Stimulated activated memory B cell treated with anti-CD40 and anti-IgM and Interleukin-4, amounts not matched to agents 10 μg/mL and 1 μg/mL and 100 μg/mL, for 72 hours (primary cell): ENCODE measurements around the gene MCM3AP.
"Not testable (repeated sequence)": the region's sequence is repeated elsewhere in the genome, so short reads cannot be mapped to it uniquely, and the experiment has no call there.

Experiments
- ATAC-seq: fragments of 150-1000 bp; cut with Tn5 transposase; 2 replicates; pipeline ENCODE4 v1.10.0; 2021
- H3K27ac Mint-ChIP-seq: one replicate; pipeline ENCODE4 v1.8.0; 2022; ENCODE audit warnings: mild to moderate bottlenecking, mixed read lengths
- H3K27me3 Mint-ChIP-seq: one replicate; pipeline ENCODE4 v1.8.0; 2022; ENCODE audit warnings: mixed read lengths
- H3K36me3 Mint-ChIP-seq: one replicate; pipeline ENCODE4 v1.8.0; 2022; ENCODE audit warnings: mixed read lengths
- H3K4me1 Mint-ChIP-seq: one replicate; pipeline ENCODE4 v1.8.0; 2022; ENCODE audit warnings: mixed read lengths
- H3K4me3 Mint-ChIP-seq: one replicate; pipeline ENCODE4 v1.8.0; 2022; ENCODE audit warnings: mild to moderate bottlenecking, moderate library complexity, mixed read lengths
- H3K9me3 Mint-ChIP-seq: one replicate; pipeline ENCODE4 v1.8.0; 2022; ENCODE audit warnings: mixed read lengths

The MCM3AP gene

DNA sequence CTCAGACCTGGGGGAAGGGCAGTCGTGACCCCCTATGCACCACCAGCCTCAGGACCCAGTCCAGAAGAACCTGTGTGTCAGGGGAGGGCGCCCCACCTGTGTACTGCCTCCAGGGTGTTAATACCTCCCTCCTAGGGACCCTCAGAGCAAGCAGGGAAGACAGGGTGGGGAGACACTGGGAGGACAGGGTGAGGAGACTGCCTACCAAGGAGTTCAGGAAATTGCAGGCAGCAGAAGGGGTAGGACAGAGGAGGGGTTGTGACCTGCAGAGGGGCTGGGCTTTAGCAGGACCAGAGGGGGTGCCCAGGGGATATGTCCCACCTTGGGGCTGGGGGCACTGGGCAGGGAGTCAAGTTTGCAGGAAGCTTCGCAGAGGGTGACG is 33.0 kb upstream of the MCM3AP start:
- Mint-ChIP-seq H3K27ac (no peak overlapping the region), H3K36me3 (no peaks in the 10 kb centered on the region), H3K4me1 (peaks cover 20% of the 10 kb centered on the region), H3K27me3 (no peaks in the 10 kb centered on the region), H3K4me3 (no peak overlapping the region), H3K9me3 (no peaks in the 10 kb centered on the region)
- no peak for ATAC-seq

DNA sequence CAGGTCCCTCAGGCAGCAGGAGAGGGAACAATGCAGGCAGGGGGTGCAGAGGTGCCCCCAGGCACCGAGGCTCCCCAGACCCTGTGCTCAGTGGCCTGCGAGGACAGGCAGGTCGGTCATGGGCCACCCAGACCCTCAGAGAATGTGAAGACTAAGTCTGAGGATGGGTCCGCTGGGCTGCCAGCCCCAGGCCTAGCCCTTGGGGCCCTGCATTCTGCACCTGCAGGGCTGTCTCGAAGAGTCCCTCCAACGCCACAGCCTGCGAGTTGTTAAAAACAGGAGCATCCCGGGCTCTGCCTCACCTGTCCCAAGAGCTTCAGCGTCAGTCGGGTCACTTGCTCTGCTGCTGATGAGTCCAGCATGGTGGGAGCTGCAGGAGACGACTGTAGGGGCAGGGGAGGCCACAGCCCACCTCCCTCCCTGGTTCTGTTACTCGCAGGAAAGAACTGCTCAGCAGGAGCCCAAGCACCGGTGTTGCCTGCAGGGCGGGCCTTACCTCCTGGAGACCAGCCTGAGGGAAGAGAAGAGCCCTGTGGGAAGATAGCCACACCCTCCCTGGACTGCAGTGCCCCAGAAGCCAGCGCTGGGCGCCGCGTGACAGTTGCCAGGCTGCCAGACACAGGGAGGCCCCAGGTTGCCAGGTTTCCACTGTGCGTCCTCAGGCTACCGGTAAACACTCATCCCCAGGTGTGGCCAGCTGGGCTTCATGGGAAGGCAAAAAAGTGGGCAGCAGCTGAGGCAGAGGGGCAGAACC is 32.5 kb upstream of the MCM3AP start:
- Mint-ChIP-seq H3K36me3 (no peaks in the 10 kb centered on the region), H3K27ac (no peak overlapping the region), H3K4me3 (no peak overlapping the region), H3K4me1 (peaks cover 15% of the 10 kb centered on the region), H3K27me3 (no peaks in the 10 kb centered on the region), H3K9me3 (no peaks in the 10 kb centered on the region)
- no peak for ATAC-seq

GRCh38 chr21:46316708-46317324 is 31.4 kb upstream of the MCM3AP start:
- no peaks in the 10 kb centered on the region for H3K9me3 Mint-ChIP-seq
- ATAC-seq: no peak
- H3K4me1 Mint-ChIP-seq: peaks cover 4% of the 10 kb centered on the region
- H3K36me3 Mint-ChIP-seq: no peaks in the 10 kb centered on the region
- no peaks in the 10 kb centered on the region for H3K27me3 Mint-ChIP-seq
- no peak overlapping the region for H3K27ac Mint-ChIP-seq
- no peak overlapping the region for H3K4me3 Mint-ChIP-seq

GRCh38 chr21:46314441-46315020 is 29.1 kb upstream of the MCM3AP start:
- H3K27ac Mint-ChIP-seq: no peak overlapping the region
- H3K9me3 Mint-ChIP-seq: no peaks in the 10 kb centered on the region
- H3K27me3 Mint-ChIP-seq: no peaks in the 10 kb centered on the region
- ATAC-seq: no peak
- H3K4me1 Mint-ChIP-seq: no peaks in the 10 kb centered on the region
- H3K36me3 Mint-ChIP-seq: peaks cover 5% of the 10 kb centered on the region
- H3K4me3 Mint-ChIP-seq: no peak overlapping the region

DNA sequence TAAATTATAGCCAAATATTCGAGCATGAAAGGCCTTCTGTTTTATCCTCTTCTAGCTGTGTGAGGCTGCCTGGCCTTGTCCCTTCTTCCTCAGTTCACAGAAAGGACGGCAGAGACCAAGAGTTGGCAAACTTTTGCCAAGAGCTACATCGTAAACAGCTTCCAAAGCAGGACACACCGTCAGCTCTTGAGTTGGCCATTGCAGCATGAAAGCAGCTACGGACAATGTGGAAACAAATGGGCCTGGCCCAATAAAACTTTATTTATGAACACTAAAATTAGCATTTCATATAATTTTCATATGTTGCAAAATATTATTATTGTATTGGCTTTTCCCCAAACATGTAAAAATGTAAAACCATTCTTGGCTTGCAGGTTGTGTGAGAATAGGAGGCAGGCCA is 27.5 kb upstream of the MCM3AP start:
- ATAC-seq: no peak
- H3K9me3 Mint-ChIP-seq: no peaks in the 10 kb centered on the region
- H3K36me3 Mint-ChIP-seq: peaks cover 5% of the 10 kb centered on the region
- H3K4me1 Mint-ChIP-seq: no peaks in the 10 kb centered on the region
- no peak overlapping the region for H3K27ac Mint-ChIP-seq
- no peak overlapping the region for H3K4me3 Mint-ChIP-seq
- no peaks in the 10 kb centered on the region for H3K27me3 Mint-ChIP-seq

DNA sequence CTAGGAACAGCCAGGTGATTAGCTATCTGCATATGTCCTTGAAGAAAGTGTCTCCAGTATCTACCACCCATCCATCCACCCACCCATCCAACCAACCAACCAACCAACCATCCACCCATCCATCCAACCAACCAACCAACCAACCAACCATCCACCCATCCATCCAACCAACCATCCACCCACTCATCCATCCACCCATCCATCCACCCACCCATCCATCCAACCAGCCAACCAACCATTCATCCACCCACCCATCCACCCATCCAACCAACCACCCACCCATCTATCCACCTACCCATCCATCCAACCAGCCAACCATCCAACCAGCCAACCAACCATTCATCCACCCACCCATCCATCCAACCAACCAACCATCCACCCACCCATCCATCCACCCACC is 26.2 kb upstream of the MCM3AP start:
- Mint-ChIP-seq H3K4me3 (no peak overlapping the region), H3K27me3 (no peaks in the 10 kb centered on the region), H3K27ac (no peak overlapping the region), H3K36me3 (peaks cover 5% of the 10 kb centered on the region), H3K4me1 (no peaks in the 10 kb centered on the region), H3K9me3 (no peaks in the 10 kb centered on the region)
- no peak for ATAC-seq

- H3K27ac Mint-ChIP-seq, ATAC-seq, H3K36me3 Mint-ChIP-seq, H3K4me3 Mint-ChIP-seq, H3K27me3 Mint-ChIP-seq, H3K9me3 Mint-ChIP-seq, H3K4me1 Mint-ChIP-seq: not testable (repeated sequence)
Measured at GRCh38 chr21:46310260-46310659, 24.8 kb upstream of the MCM3AP start.

GRCh38 chr21:46308431-46308830 is 23.0 kb upstream of the MCM3AP start:
- Mint-ChIP-seq H3K9me3 (no peaks in the 10 kb centered on the region), H3K4me1 (no peaks in the 10 kb centered on the region), H3K27ac (no peak overlapping the region), H3K36me3 (peaks cover 14% of the 10 kb centered on the region), H3K4me3 (no peak overlapping the region), H3K27me3 (no peaks in the 10 kb centered on the region)
- ATAC-seq: no peak

DNA sequence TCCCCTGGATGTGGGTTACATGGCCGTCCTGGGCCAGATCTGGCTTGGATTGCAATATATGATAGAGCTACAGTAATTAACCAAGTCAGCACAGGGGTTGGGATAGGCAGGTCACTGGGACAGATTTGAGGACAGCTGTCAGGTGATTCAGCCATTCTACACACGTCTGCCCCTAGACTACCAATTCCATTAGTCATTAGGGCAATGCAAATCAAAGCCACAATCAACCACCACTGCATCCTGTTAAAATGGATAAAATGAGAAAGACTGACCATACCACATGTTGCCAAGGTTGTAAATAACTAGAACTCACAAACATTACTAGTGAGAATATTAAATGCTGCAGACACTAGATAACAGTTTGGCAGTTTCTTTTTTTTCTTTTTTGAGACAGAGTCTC is 22.2 kb upstream of the MCM3AP start:
- Mint-ChIP-seq H3K4me3 (no peak overlapping the region), H3K4me1 (no peaks in the 10 kb centered on the region), H3K27ac (no peak overlapping the region), H3K27me3 (no peaks in the 10 kb centered on the region), H3K9me3 (no peaks in the 10 kb centered on the region), H3K36me3 (peaks cover 14% of the 10 kb centered on the region)
- ATAC-seq: peak; percentile 43

DNA sequence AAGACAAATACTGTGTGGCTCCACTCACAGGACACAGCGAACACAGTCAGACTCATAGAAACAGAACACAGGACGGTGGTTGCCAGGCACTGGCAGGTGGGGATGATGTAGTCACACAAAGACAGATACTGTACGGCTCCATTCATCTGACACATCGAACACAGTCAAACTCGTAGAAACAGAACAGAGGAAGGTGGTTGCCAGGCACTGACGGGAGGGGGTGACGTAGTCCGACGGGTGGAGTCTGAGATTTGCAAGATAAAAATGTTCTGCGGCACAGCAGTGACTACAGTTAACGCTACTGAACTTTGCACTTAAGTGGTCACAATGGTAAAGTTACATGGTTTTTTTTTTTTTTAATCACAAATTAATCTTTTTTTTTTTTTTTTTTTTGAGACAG is 19.5 kb upstream of the MCM3AP start:
- H3K4me1 Mint-ChIP-seq: no peaks in the 10 kb centered on the region
- no peaks in the 10 kb centered on the region for H3K27me3 Mint-ChIP-seq
- H3K36me3 Mint-ChIP-seq: peaks cover 9% of the 10 kb centered on the region
- ATAC-seq: no peak
- no peak overlapping the region for H3K27ac Mint-ChIP-seq
- H3K9me3 Mint-ChIP-seq: no peaks in the 10 kb centered on the region
- H3K4me3 Mint-ChIP-seq: no peak overlapping the region

DNA sequence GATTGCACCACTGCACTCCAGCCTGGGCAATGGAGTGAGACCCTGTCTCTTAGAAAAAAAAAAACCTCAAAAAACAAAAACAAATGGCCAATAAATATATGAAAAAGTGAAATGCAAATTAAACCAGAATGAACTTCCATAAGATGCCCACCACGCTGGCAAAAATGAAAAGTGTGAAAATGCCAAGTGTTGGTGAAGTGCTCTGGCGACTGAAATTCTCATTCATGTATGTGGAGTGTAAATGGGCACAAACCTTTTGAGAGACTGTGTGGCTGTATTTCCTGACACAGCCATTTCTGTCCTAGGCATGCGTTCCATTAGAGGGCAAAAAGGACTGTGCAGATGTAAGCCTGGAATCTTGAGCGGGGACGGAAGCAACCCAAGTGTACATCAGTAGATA is 19.0 kb upstream of the MCM3AP start:
- H3K4me1 Mint-ChIP-seq: no peaks in the 10 kb centered on the region
- no peak overlapping the region for H3K27ac Mint-ChIP-seq
- H3K4me3 Mint-ChIP-seq: no peak overlapping the region
- no peak for ATAC-seq
- no peaks in the 10 kb centered on the region for H3K27me3 Mint-ChIP-seq
- H3K9me3 Mint-ChIP-seq: no peaks in the 10 kb centered on the region
- peaks cover 9% of the 10 kb centered on the region for H3K36me3 Mint-ChIP-seq

DNA sequence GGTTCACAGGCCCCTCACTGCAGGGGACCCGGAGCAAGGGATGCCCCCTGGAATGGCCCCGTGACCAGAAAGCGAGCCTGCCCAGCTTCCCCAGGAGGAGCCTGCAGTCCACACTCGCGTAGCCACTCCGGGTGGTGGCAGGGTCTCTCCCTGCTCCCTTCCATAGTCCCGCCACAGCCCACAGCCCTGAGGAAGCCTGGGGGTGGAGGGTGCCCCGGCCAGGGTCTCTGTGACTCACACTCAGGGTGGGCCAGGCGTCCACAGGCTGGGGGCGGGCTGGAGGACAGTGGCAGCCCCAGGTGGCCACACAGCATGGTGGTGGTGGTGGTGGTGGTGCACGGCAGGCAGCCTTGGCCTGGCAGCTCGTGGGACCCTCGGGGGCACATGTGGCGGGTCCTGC is 16.3 kb upstream of the MCM3AP start:
- H3K27me3 Mint-ChIP-seq: no peaks in the 10 kb centered on the region
- H3K4me1 Mint-ChIP-seq: peaks cover 6% of the 10 kb centered on the region
- ATAC-seq: no peak
- H3K4me3 Mint-ChIP-seq: no peak overlapping the region
- H3K27ac Mint-ChIP-seq: no peak overlapping the region
- no peaks in the 10 kb centered on the region for H3K9me3 Mint-ChIP-seq
- peaks cover 9% of the 10 kb centered on the region for H3K36me3 Mint-ChIP-seq

- Mint-ChIP-seq H3K4me1 (peaks cover 24% of the 10 kb centered on the region), H3K4me3 (peak overlapping the region; percentile 36), H3K36me3 (no peaks in the 10 kb centered on the region), H3K9me3 (no peaks in the 10 kb centered on the region), H3K27me3 (no peaks in the 10 kb centered on the region), H3K27ac (no peak overlapping the region)
- ATAC-seq: no peak
Measured at GRCh38 chr21:46299167-46299566, 13.8 kb upstream of the MCM3AP start.

GRCh38 chr21:46297338-46298271 is 12.2 kb upstream of the MCM3AP start:
- no peaks in the 10 kb centered on the region for H3K9me3 Mint-ChIP-seq
- H3K4me1 Mint-ChIP-seq: peaks cover 24% of the 10 kb centered on the region
- no peaks in the 10 kb centered on the region for H3K27me3 Mint-ChIP-seq
- peak overlapping the region; percentile 70 for H3K4me3 Mint-ChIP-seq
- peak overlapping the region; percentile 75 for H3K27ac Mint-ChIP-seq
- peak; percentile 57 for ATAC-seq
- no peaks in the 10 kb centered on the region for H3K36me3 Mint-ChIP-seq

DNA sequence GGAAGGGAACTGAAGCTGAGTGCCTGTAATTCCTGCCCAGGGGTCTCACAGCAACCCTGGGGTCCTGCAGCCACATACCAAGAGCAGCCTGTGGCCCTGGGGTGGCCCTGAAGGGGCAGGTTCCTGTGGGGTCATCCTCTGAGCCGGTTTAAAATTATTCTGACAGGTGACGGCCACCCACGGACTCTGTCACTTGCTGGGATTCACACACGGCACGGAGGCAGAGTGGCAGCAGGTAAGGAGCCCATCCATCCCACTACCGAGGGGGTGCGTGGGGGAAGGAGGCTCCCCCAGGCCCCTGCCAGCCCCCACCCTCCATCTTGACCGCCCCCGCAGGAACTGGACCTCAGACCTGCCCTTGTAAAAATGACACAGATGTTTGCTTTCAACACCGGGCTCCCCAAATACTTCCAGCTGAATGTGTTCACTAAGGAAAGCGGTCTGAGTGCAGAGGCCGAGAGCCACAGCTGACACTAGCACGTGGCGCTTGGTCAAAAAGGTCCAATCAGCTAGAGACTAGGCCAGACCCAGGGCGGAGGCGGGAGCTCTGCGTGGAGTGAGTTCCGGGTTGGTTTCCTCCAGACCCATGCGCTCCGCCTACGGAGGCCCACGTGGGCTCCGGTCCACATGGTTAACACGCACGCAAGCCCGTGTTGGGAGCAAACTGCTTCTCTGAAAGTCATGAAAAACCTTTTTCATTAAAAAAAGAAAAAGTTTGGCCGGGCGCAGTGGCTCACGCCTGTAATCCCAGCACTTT is 10.8 kb upstream of the MCM3AP start:
- no peaks in the 10 kb centered on the region for H3K9me3 Mint-ChIP-seq
- H3K27me3 Mint-ChIP-seq: no peaks in the 10 kb centered on the region
- peak overlapping the region; percentile 66 for H3K4me3 Mint-ChIP-seq
- peak; percentile 95 for ATAC-seq
- H3K36me3 Mint-ChIP-seq: peaks cover 11% of the 10 kb centered on the region
- H3K27ac Mint-ChIP-seq: peak overlapping the region; percentile 75
- peaks cover 24% of the 10 kb centered on the region for H3K4me1 Mint-ChIP-seq
